ENCODE measurements around the gene FAM131A.

FAM131A gene

DNA sequence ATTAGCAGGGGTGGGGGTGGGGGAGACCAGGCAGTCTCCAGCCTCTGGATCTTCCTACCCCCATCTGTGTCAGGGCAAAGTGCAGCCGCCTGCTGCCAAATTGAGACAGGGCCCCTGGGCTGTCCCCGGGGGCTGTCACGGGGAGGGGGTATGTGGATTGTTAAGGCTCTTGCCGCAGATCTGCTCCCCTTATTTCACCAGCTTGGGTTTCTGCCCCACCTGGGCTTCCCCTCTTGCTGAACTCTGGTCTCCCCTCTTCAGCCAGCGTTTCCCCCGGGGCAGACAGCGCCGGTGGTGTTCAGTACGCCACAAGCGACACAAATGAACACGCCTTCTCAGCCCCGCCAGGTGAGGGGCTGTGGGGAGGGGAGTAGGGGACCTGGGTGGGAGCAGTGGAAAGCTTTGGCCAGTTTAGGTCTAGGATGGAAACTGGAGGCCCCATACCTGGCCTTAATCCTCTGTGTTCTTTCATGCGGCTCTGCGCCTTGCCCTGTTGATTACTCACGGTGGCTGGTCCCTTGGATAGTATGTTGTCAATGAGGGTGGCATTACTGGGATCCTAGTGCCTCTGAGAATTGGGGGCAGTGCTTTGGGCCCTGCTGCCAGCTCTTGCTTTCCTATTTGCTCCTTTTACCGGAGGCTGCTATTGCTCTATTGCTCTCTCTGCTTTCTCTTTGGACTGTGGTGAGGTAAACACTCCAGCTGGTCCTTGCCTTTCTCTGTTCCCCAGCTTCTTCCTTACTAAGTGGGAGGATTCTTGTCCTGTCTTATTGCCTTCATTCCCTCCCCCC lies 21.3 kb upstream of the FAM131A start:
- peak overlapping the region; percentile 95 for H3K4me3 ChIP-seq (ENCODE audit: low read depth, low read length)
- no peak for DNase-seq (ENCODE audit: low read depth, low spot score)
- in situ Hi-C loops (cut with HindIII; ENCODE audit: low sequenced_read_pairs): no loop called here
- TF ChIP-seq, protein P1, sequence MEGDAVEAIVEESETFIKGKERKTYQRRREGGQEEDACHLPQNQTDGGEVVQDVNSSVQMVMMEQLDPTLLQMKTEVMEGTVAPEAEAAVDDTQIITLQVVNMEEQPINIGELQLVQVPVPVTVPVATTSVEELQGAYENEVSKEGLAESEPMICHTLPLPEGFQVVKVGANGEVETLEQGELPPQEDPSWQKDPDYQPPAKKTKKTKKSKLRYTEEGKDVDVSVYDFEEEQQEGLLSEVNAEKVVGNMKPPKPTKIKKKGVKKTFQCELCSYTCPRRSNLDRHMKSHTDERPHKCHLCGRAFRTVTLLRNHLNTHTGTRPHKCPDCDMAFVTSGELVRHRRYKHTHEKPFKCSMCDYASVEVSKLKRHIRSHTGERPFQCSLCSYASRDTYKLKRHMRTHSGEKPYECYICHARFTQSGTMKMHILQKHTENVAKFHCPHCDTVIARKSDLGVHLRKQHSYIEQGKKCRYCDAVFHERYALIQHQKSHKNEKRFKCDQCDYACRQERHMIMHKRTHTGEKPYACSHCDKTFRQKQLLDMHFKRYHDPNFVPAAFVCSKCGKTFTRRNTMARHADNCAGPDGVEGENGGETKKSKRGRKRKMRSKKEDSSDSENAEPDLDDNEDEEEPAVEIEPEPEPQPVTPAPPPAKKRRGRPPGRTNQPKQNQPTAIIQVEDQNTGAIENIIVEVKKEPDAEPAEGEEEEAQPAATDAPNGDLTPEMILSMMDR (IDR thresholded peaks at IDR 0.05; ENCODE audit: low read depth, low read length): no peak

- H3K4me3 ChIP-seq (ENCODE audit: low read depth, low read length): peak overlapping the region; percentile 95
- DNase-seq (ENCODE audit: low read depth, low spot score): no peak
- in situ Hi-C loops (cut with HindIII; ENCODE audit: low sequenced_read_pairs): no loop called here
- TF ChIP-seq, protein P1 (IDR thresholded peaks at IDR 0.05; ENCODE audit: low read depth, low read length): no peak
These were observed 20.6 kb upstream of the FAM131A start for GRCh38 chr3:184316792-184317191.

- TF ChIP-seq, protein P1 (IDR thresholded peaks at IDR 0.05; ENCODE audit: low read depth, low read length): no peak
- no peak for DNase-seq (ENCODE audit: low read depth, low spot score)
- peak overlapping the region; percentile 95 for H3K4me3 ChIP-seq (ENCODE audit: low read depth, low read length)
- in situ Hi-C loops (cut with HindIII; ENCODE audit: low sequenced_read_pairs): no loop called here
These were observed 20.2 kb upstream of the FAM131A start for GRCh38 chr3:184317201-184317600.

GRCh38 chr3:184320104-184320445 lies 17.3 kb upstream of the FAM131A start:
- TF ChIP-seq, protein P1 (IDR thresholded peaks at IDR 0.05; ENCODE audit: low read depth, low read length): no peak
- H3K4me3 ChIP-seq (ENCODE audit: low read depth, low read length): no peak overlapping the region
- peak; percentile 97 for DNase-seq (ENCODE audit: low read depth, low spot score)
- in situ Hi-C loops (cut with HindIII; ENCODE audit: low sequenced_read_pairs): no loop called here

- no peak overlapping the region for H3K4me3 ChIP-seq (ENCODE audit: low read depth, low read length)
- TF ChIP-seq, protein P1 (IDR thresholded peaks at IDR 0.05; ENCODE audit: low read depth, low read length): no peak
- in situ Hi-C loops (cut with HindIII; ENCODE audit: low sequenced_read_pairs): no loop called here
- DNase-seq (ENCODE audit: low read depth, low spot score): no peak
These were observed 15.7 kb upstream of the FAM131A start for GRCh38 chr3:184321666-184322065.

DNA sequence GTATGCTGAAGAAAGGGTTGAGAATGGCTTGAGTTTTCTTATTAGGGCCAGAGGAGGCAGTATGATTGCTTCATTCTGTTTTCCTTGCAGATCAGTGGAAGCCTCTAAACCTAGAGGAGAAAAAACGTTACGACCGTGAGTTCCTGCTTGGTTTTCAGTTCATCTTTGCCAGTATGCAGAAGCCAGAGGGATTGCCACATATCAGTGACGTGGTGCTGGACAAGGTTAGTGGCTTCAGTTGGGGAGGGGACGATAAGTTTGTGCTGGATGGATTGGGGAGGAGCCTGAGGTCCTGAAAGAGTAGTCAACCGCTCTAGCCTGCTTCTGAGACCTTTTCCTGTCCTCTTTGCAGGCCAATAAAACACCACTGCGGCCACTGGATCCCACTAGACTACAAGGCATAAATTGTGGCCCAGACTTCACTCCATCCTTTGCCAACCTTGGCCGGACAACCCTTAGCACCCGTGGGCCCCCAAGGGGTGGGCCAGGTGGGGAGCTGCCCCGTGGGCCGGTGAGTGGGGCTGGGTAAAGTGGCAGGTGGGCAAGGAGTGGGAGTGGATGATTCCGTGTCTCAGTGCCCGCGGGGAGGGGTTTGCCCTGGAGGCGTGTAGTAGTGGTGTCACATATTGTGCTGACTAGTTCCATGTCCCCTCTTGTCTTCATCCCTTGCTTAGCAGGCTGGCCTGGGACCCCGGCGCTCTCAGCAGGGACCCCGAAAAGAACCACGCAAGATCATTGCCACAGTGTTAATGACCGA lies 14.5 kb upstream of the FAM131A start:
- TF ChIP-seq, protein P1 (IDR thresholded peaks at IDR 0.05; ENCODE audit: low read depth, low read length): no peak
- in situ Hi-C loops (cut with HindIII; ENCODE audit: low sequenced_read_pairs): no loop called here

More for the DNA sequence above, 14.5 kb upstream of the FAM131A start:
- no peak overlapping the region for H3K4me3 ChIP-seq (ENCODE audit: low read depth, low read length)
- DNase-seq (ENCODE audit: low read depth, low spot score): no peak

Data from astrocyte of the spinal cord (primary cell).